Adrenal gland (tissue), 12 donors: ENCODE results near the gene EPB41L4B. TPM values are rescaled to one million over a fixed set of nuclear protein-coding genes. Genes with fewer than 3 reads are reported as not detected.

Experiments
- DNase-seq, 7 donors: peaks; one replicate each; pipeline ENCODE4 v3.0.0-alpha.2; 2019 to 2020
- H3K27ac ChIP-seq, 5 donors: fragments of 200-600 bp; sonication (generic) in 4 of 5; 1 replicate in 3 of 5; 2 replicates in 2 of 5; pipeline versions ENCODE4 v1.5.1 to v1.8.0; 2016 to 2020; ENCODE audit warnings: mild to moderate bottlenecking in 1 of 5
- H3K27me3 ChIP-seq: fragments of 200-600 bp; 2 replicates; pipeline ENCODE4 v1.8.0; 2021
- H3K36me3 ChIP-seq, 2 donors: fragments of 200-600 bp; replicated peaks in 1 of 2; 1 replicate in 1 of 2; 2 replicates in 1 of 2; pipeline versions ENCODE4 v1.5.1 to v1.8.0; 2018 to 2022
- H3K4me1 ChIP-seq, 2 donors: fragments of 200-600 bp; replicated peaks in 1 of 2; 1 replicate in 1 of 2; 2 replicates in 1 of 2; pipeline versions ENCODE4 v1.5.1 to v1.8.0; 2018 to 2021
- H3K4me3 ChIP-seq, 4 donors: fragments of 200-600 bp; sonication (generic) in 3 of 4; one replicate each; pipeline ENCODE4 v1.5.1; 2016 to 2018
- H3K9me3 ChIP-seq, 3 donors: fragments of 200-600 bp; sonication (generic) in 1 of 3; replicated peaks in 1 of 3; 1 replicate in 2 of 3; 2 replicates in 1 of 3; pipeline versions ENCODE4 v1.5.1 to v1.8.0; 2016 to 2021
- POLR2A ChIP-seq, 2 donors: fragments of 450-650 bp; IDR thresholded peaks; one replicate each; pipeline ENCODE4 v1.6.1; 2017; ENCODE audit warnings: antibody characterized with exemption in 2 of 2, mild to moderate bottlenecking in 2 of 2, moderate library complexity in 1 of 2
- WGBS, 4 donors: extraction: QIAGEN DNeasy Blood & Tissue Kit in 2 of 4; methylation state at CpG; one replicate each; pipeline versions ENCODE4 v1.1.5 to v1.1.7; 2013 to 2017; 5-methylcytosine and 5-hydroxymethylcytosine counted together
- intact Hi-C, 2 donors: fragments of 100-400 bp; cut with DNase I; formaldehyde crosslinking; loops; one replicate each; pipeline versions ENCODE4 v1.14.1 to v1.15.0; 2022 to 2023
- polyA plus RNA-seq, 3 donors: library from polyadenylated mRNA; stranded (reverse); fragments of 200-250 nt in 2 of 3; fragments of 350-450 nt in 1 of 3; fragmentation: Illumina TruSeq in 1 of 3; extraction: RNeasy Lipid Tissue Mini Kit (QIAGEN cat#74804) in 1 of 3; gene quantifications; one replicate each; pipeline ENCODE4 v1.2.3, GENCODE V29; 2013 to 2014
- total RNA-seq, 9 donors: library from RNA; depleted of rRNA in 4 of 9; stranded (reverse); fragments of >200 nt in 4 of 9; fragments of 120-200 nt in 1 of 9; fragmentation: NEBNext Ultra II Directional in 1 of 9; extraction: Animal tissue kit (Norgen Biotek cat#: 25700) in 1 of 9; gene quantifications; one replicate each; pipeline versions ENCODE4 v1.1.0 to v1.2.4, GENCODE V29; 2013 to 2023
- TF ChIP-seq, protein P1 (sequence below), 6 experiments: fragments of 450-650 bp in 4 of 6; fragments of 200-600 bp in 2 of 6; sonication (generic) in 1 of 6; IDR thresholded peaks; 1 replicate in 5 of 6; 2 replicates in 1 of 6; pipeline versions ENCODE4 v1.5.1 to v1.8.0; 2016 to 2021; ENCODE audit warnings: antibody characterized with exemption in 6 of 6, mild to moderate bottlenecking in 2 of 6, moderate library complexity in 1 of 6
- donor health status: healthy with polysubstance abuse.
- donor health status: Bipolar disorder and iron deficiency.
- donor health status: DM: yes; HTN: yes; CAD: no.
- donor health status: DM: no; HTN: no; CAD: no.
- donor health status: DM: no; HTN: no; CAD: no.
- donor health status: DM: yes; HTN: yes; CAD: no.

Gene EPB41L4B
- total and polyA plus RNA-seq, 12 donors: 7.4 to 37.2 (median 18.7) TPM

DNA sequence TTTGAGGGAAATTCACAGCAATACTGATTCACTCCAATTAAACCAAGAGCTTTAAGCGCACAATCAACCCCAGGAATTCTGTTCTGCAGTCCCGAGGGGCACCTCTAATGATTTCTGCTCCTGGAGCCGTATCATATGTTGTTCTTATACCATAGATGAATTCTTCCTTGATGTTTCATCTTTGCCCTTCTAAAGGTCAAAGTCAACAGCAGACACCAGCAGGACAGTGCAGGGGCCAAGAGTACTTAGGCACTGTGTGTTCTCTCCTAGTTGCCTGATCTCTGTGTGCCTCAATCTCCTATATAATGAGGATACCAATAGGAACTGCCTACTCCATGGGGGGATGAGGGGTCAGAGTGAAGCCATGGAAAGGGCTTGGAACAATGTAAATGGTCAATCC is 16.5 kb downstream of the EPB41L4B start:
- WGBS, 4 donors: 62 to 73% (median 68%) methylated on average over 3 of the region's 3 CpGs
- no peaks in the 10 kb centered on the region for H3K4me1 ChIP-seq
- no peaks in the 10 kb centered on the region for H3K36me3 ChIP-seq
- no peak overlapping the region for H3K4me3 ChIP-seq
- intact Hi-C loops: no loop called here
- DNase-seq: no peak
- no peaks in the 10 kb centered on the region for H3K27me3 ChIP-seq
- no peak for TF ChIP-seq POLR2A (IDR thresholded peaks at IDR 0.05)
- TF ChIP-seq, protein P1, sequence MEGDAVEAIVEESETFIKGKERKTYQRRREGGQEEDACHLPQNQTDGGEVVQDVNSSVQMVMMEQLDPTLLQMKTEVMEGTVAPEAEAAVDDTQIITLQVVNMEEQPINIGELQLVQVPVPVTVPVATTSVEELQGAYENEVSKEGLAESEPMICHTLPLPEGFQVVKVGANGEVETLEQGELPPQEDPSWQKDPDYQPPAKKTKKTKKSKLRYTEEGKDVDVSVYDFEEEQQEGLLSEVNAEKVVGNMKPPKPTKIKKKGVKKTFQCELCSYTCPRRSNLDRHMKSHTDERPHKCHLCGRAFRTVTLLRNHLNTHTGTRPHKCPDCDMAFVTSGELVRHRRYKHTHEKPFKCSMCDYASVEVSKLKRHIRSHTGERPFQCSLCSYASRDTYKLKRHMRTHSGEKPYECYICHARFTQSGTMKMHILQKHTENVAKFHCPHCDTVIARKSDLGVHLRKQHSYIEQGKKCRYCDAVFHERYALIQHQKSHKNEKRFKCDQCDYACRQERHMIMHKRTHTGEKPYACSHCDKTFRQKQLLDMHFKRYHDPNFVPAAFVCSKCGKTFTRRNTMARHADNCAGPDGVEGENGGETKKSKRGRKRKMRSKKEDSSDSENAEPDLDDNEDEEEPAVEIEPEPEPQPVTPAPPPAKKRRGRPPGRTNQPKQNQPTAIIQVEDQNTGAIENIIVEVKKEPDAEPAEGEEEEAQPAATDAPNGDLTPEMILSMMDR (IDR thresholded peaks at IDR 0.05): no peak
- no peaks in the 10 kb centered on the region for H3K9me3 ChIP-seq
- H3K27ac ChIP-seq: no peak overlapping the region

DNA sequence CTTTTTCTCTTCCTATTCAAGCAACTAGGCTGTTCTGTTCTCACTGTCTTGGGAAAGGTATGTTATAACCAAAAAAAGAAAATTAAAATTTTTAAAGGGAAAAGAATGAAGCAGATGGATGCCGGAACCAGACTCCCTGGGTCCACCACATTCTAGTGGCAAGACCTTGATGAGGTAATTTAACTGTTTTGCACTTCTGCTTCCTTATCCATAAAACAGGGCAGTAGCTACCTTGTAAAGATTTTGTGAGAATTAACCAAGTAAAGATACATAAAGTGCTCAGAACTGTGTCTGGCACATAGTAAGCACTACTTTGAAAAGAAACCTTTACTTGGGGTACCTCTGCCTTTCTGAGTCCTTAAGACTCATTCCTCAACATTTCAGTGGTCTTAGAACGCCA is 17.0 kb downstream of the EPB41L4B start:
- TF ChIP-seq, protein P1 (IDR thresholded peaks at IDR 0.05): no peak
- no peak for TF ChIP-seq POLR2A (IDR thresholded peaks at IDR 0.05)
- intact Hi-C loops: no loop called here
- Histone ChIP-seq H3K36me3 (no peaks in the 10 kb centered on the region), H3K4me1 (no peaks in the 10 kb centered on the region), H3K4me3 (no peak overlapping the region), H3K9me3 (no peaks in the 10 kb centered on the region), H3K27ac (no peak overlapping the region), H3K27me3 (no peaks in the 10 kb centered on the region)
- DNase-seq: no peak
- 81 to 90% (median 86%) methylated on average over 2 of the region's 2 CpGs for WGBS, 4 donors

DNA sequence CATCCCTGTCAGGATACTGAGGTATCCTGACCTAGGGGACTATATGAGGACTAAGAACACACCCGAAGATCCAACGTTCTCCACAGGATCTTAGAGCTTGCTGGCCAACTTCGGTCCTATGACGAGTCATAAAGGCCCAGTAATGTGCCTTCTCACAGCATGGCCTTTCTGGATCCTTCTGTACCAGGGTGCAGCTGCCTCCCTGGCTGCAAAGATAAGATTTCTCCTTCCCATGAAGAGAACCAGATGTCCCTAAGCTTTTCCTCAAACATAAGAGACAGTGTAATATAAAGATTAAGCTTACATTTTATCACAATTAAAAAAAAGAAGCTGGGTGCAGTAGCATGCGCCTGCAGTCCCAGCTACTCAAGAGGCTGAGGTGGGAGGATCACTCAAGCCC is 18.3 kb downstream of the EPB41L4B start:
- TF ChIP-seq POLR2A (IDR thresholded peaks at IDR 0.05): no peak
- TF ChIP-seq, protein P1 (IDR thresholded peaks at IDR 0.05): no peak
- no peak for DNase-seq
- Histone ChIP-seq H3K36me3 (no peaks in the 10 kb centered on the region), H3K27ac (no peak overlapping the region), H3K4me3 (no peak overlapping the region), H3K4me1 (no peaks in the 10 kb centered on the region), H3K9me3 (no peaks in the 10 kb centered on the region), H3K27me3 (no peaks in the 10 kb centered on the region)
- intact Hi-C loops: no loop called here
- 91 to 100% (median 92%) methylated on average over 5 of the region's 5 CpGs for WGBS, 4 donors

DNA sequence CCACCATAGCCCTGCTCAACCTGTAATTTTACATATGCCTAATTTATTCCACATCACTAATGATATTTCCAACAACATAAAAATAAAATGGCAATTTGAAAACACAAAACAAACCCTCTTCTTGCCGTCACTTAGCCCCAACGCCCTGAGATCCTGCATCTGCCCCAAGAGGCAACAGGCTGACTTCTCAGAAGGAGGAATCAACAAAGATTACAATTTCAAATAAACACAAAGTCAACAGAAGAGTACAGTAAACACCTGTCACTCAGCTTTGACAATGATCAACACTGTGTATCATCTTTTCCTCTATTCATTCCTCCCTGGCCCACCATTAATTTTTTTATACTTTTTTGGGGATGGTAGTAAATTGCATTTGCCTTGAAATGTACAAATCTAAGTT is 19.8 kb downstream of the EPB41L4B start:
- Histone ChIP-seq H3K36me3 (no peaks in the 10 kb centered on the region), H3K27me3 (no peaks in the 10 kb centered on the region), H3K9me3 (no peaks in the 10 kb centered on the region), H3K4me3 (no peak overlapping the region), H3K4me1 (no peaks in the 10 kb centered on the region), H3K27ac (no peak overlapping the region)
- no peak for DNase-seq
- 82 to 94% (median 89%) methylated on average over 2 of the region's 2 CpGs for WGBS, 4 donors
- TF ChIP-seq, protein P1 (IDR thresholded peaks at IDR 0.05): no peak
- no peak for TF ChIP-seq POLR2A (IDR thresholded peaks at IDR 0.05)
- intact Hi-C loops: no loop called here
